GM23338 (cell line): ENCODE measurements around the gene ZBTB9. TPM values are rescaled to one million over a fixed set of nuclear protein-coding genes. Genes with fewer than 3 reads are reported as not detected.

Experiments
- ATAC-seq: fragments of 200-7000 bp; cut with Tn5 transposase; 3 replicates; pipeline ENCODE4 v1.9.1; 2020
- DNase-seq: peaks from one replicate; pipeline ENCODE4 v3.0.0-alpha.2; 2015; ENCODE audit warnings: low spot score
- H2AFZ ChIP-seq: fragments of 200-600 bp; sonication (generic); 2 replicates; pipeline ENCODE4 v1.8.0; 2016; ENCODE audit warnings: antibody characterized with exemption, mild to moderate bottlenecking, moderate library complexity
- H3F3A ChIP-seq: fragments of 200-600 bp; sonication (generic); replicated peaks from 2 replicates; pipeline ENCODE4 v1.8.0; 2017; ENCODE audit warnings: antibody characterized with exemption, mixed run types, low read depth
- H3K27ac ChIP-seq: fragments of 200-600 bp; sonication (generic); 2 replicates; pipeline ENCODE4 v1.6.1; 2016; ENCODE audit warnings: low read depth
- H3K27me3 ChIP-seq: fragments of 200-600 bp; sonication (generic); 2 replicates; pipeline ENCODE4 v1.8.0; 2016; ENCODE audit warnings: mild to moderate bottlenecking, mixed run types, moderate library complexity; ENCODE audit not compliant: insufficient read depth
- H3K36me3 ChIP-seq: fragments of 200-600 bp; sonication (generic); 2 replicates; pipeline ENCODE4 v1.8.0; 2016; ENCODE audit warnings: mild to moderate bottlenecking; ENCODE audit not compliant: insufficient read depth
- H3K4me1 ChIP-seq: fragments of 200-600 bp; sonication (generic); 2 replicates; pipeline ENCODE4 v1.8.0; 2016; ENCODE audit warnings: mild to moderate bottlenecking, moderate library complexity; ENCODE audit not compliant: insufficient read depth
- H3K4me2 ChIP-seq: fragments of 200-600 bp; sonication (generic); 2 replicates; pipeline ENCODE4 v1.7.1; 2017; ENCODE audit warnings: mixed run types
- H3K4me3 ChIP-seq: fragments of 200-600 bp; sonication (generic); 2 replicates; pipeline ENCODE4 v1.6.1; 2016; ENCODE audit warnings: mixed run types
- H3K79me2 ChIP-seq: fragments of 200-600 bp; sonication (generic); replicated peaks from 2 replicates; pipeline ENCODE4 v1.8.0; 2017; ENCODE audit warnings: mild to moderate bottlenecking; ENCODE audit not compliant: insufficient read depth
- H3K9me2 ChIP-seq: fragments of 200-600 bp; sonication (generic); 2 replicates; pipeline ENCODE4 v1.8.0; 2017; ENCODE audit not compliant: insufficient read depth
- H4K20me1 ChIP-seq: fragments of 200-600 bp; sonication (generic); replicated peaks from 2 replicates; pipeline ENCODE4 v1.8.0; 2017; ENCODE audit warnings: mild to moderate bottlenecking; ENCODE audit not compliant: insufficient read depth
- H3K27ac Mint-ChIP-seq: 2 replicates; pipeline ENCODE4 v1.8.0; 2020; ENCODE audit warnings: inconsistent platforms, mild to moderate bottlenecking, moderate library complexity, mixed read lengths
- H3K27me3 Mint-ChIP-seq: 3 replicates; pipeline ENCODE4 v1.8.0; 2022; ENCODE audit warnings: low read depth, mild to moderate bottlenecking, moderate library complexity, mixed read lengths, inconsistent platforms; ENCODE audit not compliant: insufficient read depth, poor library complexity
- H3K36me3 Mint-ChIP-seq: 3 replicates; pipeline ENCODE4 v1.8.0; 2021; ENCODE audit warnings: low read depth, mild to moderate bottlenecking, inconsistent platforms, moderate library complexity, mixed read lengths
- H3K4me1 Mint-ChIP-seq: 3 replicates; pipeline ENCODE4 v1.8.0; 2020; ENCODE audit warnings: mild to moderate bottlenecking, inconsistent platforms, mixed read lengths
- H3K4me3 Mint-ChIP-seq: 3 replicates; pipeline ENCODE4 v1.8.0; 2021; ENCODE audit warnings: moderate library complexity, mild to moderate bottlenecking, inconsistent platforms, mixed read lengths
- H3K9me3 Mint-ChIP-seq: 3 replicates; pipeline ENCODE4 v1.8.0; 2020; ENCODE audit warnings: moderate library complexity, mild to moderate bottlenecking, inconsistent platforms, mixed read lengths
- CREB1 ChIP-seq: fragments of 250-450 bp; sonication (Bioruptor Pico); IDR thresholded peaks from 2 replicates; pipeline ENCODE4 v1.5.0; 2020; ENCODE audit warnings: low read depth, mild to moderate bottlenecking, moderate library complexity
- EZH2 ChIP-seq: fragments of 200-600 bp; sonication (generic); IDR thresholded peaks from one replicate; pipeline ENCODE4 v1.8.0; 2017; ENCODE audit warnings: antibody characterized with exemption, mild to moderate bottlenecking, low read depth; ENCODE audit not compliant: unreplicated experiment
- EZH2phosphoT487 ChIP-seq: fragments of 200-600 bp; sonication (generic); IDR thresholded peaks from one replicate; pipeline ENCODE4 v1.8.1; 2018; ENCODE audit warnings: antibody characterized with exemption; ENCODE audit not compliant: unreplicated experiment
- JUNB ChIP-seq: IDR thresholded peaks from one replicate; pipeline ENCODE4 v1.6.1; 2016; ENCODE audit warnings: antibody characterized with exemption; ENCODE audit not compliant: unreplicated experiment
- NANOG ChIP-seq: IDR thresholded peaks from 2 replicates; pipeline ENCODE4 v1.6.1; 2016; ENCODE audit warnings: antibody characterized with exemption, borderline replicate concordance
- POLR2AphosphoS5 ChIP-seq: IDR thresholded peaks from 2 replicates; pipeline ENCODE4 v1.6.1; 2016; ENCODE audit warnings: antibody characterized with exemption, low read depth
- REST ChIP-seq: IDR thresholded peaks from one replicate; pipeline ENCODE4 v1.6.1; 2018; ENCODE audit warnings: antibody characterized with exemption; ENCODE audit not compliant: unreplicated experiment
- STAT1 ChIP-seq: IDR thresholded peaks from one replicate; pipeline ENCODE4 v1.6.1; 2016; ENCODE audit warnings: antibody characterized with exemption; ENCODE audit not compliant: unreplicated experiment
- ZNF114 ChIP-seq: fragments of 250-450 bp; sonication (Bioruptor Pico); IDR thresholded peaks from 2 replicates; pipeline ENCODE4 v1.5.0; 2020; ENCODE audit warnings: mild to moderate bottlenecking, moderate library complexity
- ZNF331 ChIP-seq: fragments of 250-450 bp; sonication (Bioruptor Pico); IDR thresholded peaks from 2 replicates; pipeline ENCODE4 v1.5.0; 2020; ENCODE audit warnings: low read depth, mild to moderate bottlenecking, moderate library complexity
- polyA plus RNA-seq: library from polyadenylated mRNA; unstranded; fragments of >200 nt; fragmentation: Nextera tagmentation; extraction: Ambion mirVana; gene quantifications from 2 replicates; pipeline ENCODE4 v1.2.1, GENCODE V29; 2016
- total RNA-seq: library from RNA; depleted of rRNA; stranded (reverse); fragments of >200 nt; shearing (Covaris generic); gene quantifications from 2 replicates; pipeline ENCODE4 v1.2.3, GENCODE V29; 2014
- TF ChIP-seq, protein P1 (sequence below), 2 experiments: fragments of 200-600 bp in 1 of 2; sonication (generic) in 1 of 2; conservative IDR thresholded peaks; 2 replicates each; pipeline versions ENCODE4 v1.5.1 to v1.6.1; 2016 to 2017; ENCODE audit warnings: antibody characterized with exemption in 2 of 2, low read depth in 2 of 2, mild to moderate bottlenecking in 2 of 2, moderate library complexity in 1 of 2
- TF ChIP-seq, protein P2 (sequence below): IDR thresholded peaks from 2 replicates; pipeline ENCODE4 v1.6.1; 2016; ENCODE audit warnings: antibody characterized with exemption

Gene ZBTB9
- total and polyA plus RNA-seq, 2 experiments from 2014 or later, result 13.5 to 17.9 TPM

DNA sequence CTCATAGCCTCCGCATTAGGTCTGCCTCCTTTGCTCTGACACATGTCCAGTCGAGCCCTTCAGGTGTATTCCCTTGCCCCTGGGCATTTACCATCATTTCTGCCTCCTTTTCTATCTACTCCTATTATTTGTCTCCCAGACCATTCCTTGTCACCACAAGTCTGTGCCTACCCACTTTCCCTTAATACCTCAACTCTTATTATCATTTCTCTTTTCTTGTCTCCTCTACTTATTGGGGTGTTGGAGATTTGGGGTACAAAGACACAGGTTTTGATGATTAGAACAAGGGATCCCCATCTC is 33.1 kb upstream of the ZBTB9 start (continued):
- TF ChIP-seq EZH2phosphoT487, result no peak
- TF ChIP-seq, protein P1, sequence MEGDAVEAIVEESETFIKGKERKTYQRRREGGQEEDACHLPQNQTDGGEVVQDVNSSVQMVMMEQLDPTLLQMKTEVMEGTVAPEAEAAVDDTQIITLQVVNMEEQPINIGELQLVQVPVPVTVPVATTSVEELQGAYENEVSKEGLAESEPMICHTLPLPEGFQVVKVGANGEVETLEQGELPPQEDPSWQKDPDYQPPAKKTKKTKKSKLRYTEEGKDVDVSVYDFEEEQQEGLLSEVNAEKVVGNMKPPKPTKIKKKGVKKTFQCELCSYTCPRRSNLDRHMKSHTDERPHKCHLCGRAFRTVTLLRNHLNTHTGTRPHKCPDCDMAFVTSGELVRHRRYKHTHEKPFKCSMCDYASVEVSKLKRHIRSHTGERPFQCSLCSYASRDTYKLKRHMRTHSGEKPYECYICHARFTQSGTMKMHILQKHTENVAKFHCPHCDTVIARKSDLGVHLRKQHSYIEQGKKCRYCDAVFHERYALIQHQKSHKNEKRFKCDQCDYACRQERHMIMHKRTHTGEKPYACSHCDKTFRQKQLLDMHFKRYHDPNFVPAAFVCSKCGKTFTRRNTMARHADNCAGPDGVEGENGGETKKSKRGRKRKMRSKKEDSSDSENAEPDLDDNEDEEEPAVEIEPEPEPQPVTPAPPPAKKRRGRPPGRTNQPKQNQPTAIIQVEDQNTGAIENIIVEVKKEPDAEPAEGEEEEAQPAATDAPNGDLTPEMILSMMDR (conservative IDR thresholded peaks at IDR 0.05; ENCODE audit: low read depth in 2 of 2), result no peak
- no peak for TF ChIP-seq JUNB
- TF ChIP-seq, protein P2, sequence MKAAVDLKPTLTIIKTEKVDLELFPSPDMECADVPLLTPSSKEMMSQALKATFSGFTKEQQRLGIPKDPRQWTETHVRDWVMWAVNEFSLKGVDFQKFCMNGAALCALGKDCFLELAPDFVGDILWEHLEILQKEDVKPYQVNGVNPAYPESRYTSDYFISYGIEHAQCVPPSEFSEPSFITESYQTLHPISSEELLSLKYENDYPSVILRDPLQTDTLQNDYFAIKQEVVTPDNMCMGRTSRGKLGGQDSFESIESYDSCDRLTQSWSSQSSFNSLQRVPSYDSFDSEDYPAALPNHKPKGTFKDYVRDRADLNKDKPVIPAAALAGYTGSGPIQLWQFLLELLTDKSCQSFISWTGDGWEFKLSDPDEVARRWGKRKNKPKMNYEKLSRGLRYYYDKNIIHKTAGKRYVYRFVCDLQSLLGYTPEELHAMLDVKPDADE, result no peak
- no peak for TF ChIP-seq POLR2AphosphoS5
- no peak for TF ChIP-seq NANOG

DNA sequence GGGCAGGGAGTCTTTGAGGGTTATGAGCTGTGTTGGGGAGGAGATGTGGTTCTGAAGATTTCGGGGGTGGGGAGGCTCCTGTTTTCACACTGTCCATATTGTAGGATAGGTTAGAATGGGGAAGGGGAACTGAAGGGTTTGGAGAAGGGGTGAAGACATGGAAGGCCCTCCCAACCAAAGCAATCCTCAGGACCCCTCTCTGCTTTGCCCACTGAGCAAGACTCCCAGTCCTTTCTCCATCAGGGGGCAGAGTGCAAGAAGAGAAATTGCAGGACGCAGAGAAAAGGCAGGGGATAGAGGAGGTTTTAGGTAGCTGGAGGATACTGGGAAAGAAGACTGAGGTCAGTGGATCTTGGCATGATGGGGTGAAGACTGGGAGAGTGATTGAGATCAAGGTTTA is 30.6 kb upstream of the ZBTB9 start:
- Histone ChIP-seq H3K79me2 (peaks cover 44% of the 10 kb centered on the region), H3K9me2 (no peaks in the 10 kb centered on the region), H3K4me3 (no peak overlapping the region), H4K20me1 (no peaks in the 10 kb centered on the region; the same call in 1 of the 2 replicates), H3K27me3 (no peaks in the 10 kb centered on the region), H3K36me3 (no peaks in the 10 kb centered on the region), H3K4me1 (peaks cover 34% of the 10 kb centered on the region), H3F3A (peaks cover 16% of the 10 kb centered on the region), H2AFZ (no peak overlapping the region), H3K4me2 (no peak overlapping the region), H3K27ac (no peak overlapping the region)
- ATAC-seq, result no peak
- Mint-ChIP-seq H3K27me3 (peaks cover 23% of the 10 kb centered on the region), H3K36me3 (peaks cover 27% of the 10 kb centered on the region), H3K27ac (0 out of 2 replicates have a peak overlapping the region, but pooled peaks have one; percentile 81), H3K4me1 (peaks cover 71% of the 10 kb centered on the region), H3K9me3 (no peaks in the 10 kb centered on the region), H3K4me3 (peak overlapping the region; percentile 90)
- DNase-seq, result no peak
- no peak for TF ChIP-seq POLR2AphosphoS5
- no peak for TF ChIP-seq ZNF331 (CRISPR knock-in tag)
- no peak for TF ChIP-seq ZNF114 (CRISPR knock-in tag)
- TF ChIP-seq EZH2, result no peak
- no peak for TF ChIP-seq EZH2phosphoT487
- TF ChIP-seq, protein P1 (conservative IDR thresholded peaks at IDR 0.05; ENCODE audit: low read depth in 2 of 2), result no peak
- TF ChIP-seq STAT1, result no peak
- no peak for TF ChIP-seq REST
- no peak for TF ChIP-seq JUNB
- no peak for TF ChIP-seq CREB1 (CRISPR knock-in tag)
- TF ChIP-seq, protein P2, result no peak
